Keratinocyte (primary cell): ENCODE data around the gene ADAMTSL1. TPM values are rescaled to one million over a fixed set of nuclear protein-coding genes. Genes with fewer than 3 reads are reported as not detected.
A peak's percentile ranks its signal among the peaks of the same experiment; 100 is the strongest.

Experiments
- DNase-seq: peaks from one replicate; pipeline ENCODE4 v3.0.0-alpha.2; 2011; ENCODE audit warnings: low read depth, missing footprints, low spot score
- FAIRE-seq: peaks from 2 replicates; lab custom pipeline; 2011; peaks lifted over from hg19 to GRCh38; lab: Jason Lieb, UNC
- H2AFZ ChIP-seq: 2 replicates; pipeline ENCODE4 v1.6.0; 2012; ENCODE audit warnings: low read length, control low read depth, inconsistent platforms; ENCODE audit not compliant: control insufficient read depth
- H3K27ac ChIP-seq: 2 replicates; pipeline ENCODE4 v1.5.1; 2011; ENCODE audit warnings: low read length; ENCODE audit not compliant: control insufficient read depth, insufficient read depth
- H3K27me3 ChIP-seq: 3 replicates; pipeline ENCODE4 v1.6.0; 2011; ENCODE audit warnings: low read length; ENCODE audit not compliant: control insufficient read depth, insufficient read depth; ENCODE audit errors: extremely low read depth
- H3K36me3 ChIP-seq, 2 experiments: 2 replicates in 1 of 2; 3 replicates in 1 of 2; pipeline ENCODE4 v1.5.1; 2011; ENCODE audit warnings: low read length in 2 of 2, mild to moderate bottlenecking in 1 of 2; ENCODE audit not compliant: control insufficient read depth in 2 of 2, insufficient read depth in 2 of 2; ENCODE audit errors: extremely low read depth in 1 of 2
- H3K4me1 ChIP-seq: 3 replicates; pipeline ENCODE4 v1.5.1; 2011; ENCODE audit warnings: low read length; ENCODE audit not compliant: control insufficient read depth, insufficient read depth; ENCODE audit errors: extremely low read depth
- H3K4me2 ChIP-seq: 3 replicates; pipeline ENCODE4 v1.6.0; 2011; ENCODE audit warnings: low read depth, low read length; ENCODE audit not compliant: control insufficient read depth, insufficient read depth; ENCODE audit errors: extremely low read depth
- H3K4me3 ChIP-seq, 3 experiments: fragments of 200-600 bp in 1 of 3; sonication (generic) in 1 of 3; 2 replicates in 2 of 3; 3 replicates in 1 of 3; pipeline ENCODE4 v1.5.1; 2011 to 2016; ENCODE audit warnings: low read length in 3 of 3, mild to moderate bottlenecking in 3 of 3, control low read depth in 2 of 3, inconsistent platforms in 1 of 3, low read depth in 1 of 3, mixed read lengths in 1 of 3, mixed run types in 1 of 3, moderate library complexity in 1 of 3; ENCODE audit not compliant: control insufficient read depth in 2 of 3, insufficient read depth in 2 of 3; ENCODE audit errors: extremely low read depth in 1 of 3
- H3K79me2 ChIP-seq: 2 replicates; pipeline ENCODE4 v1.6.0; 2012; ENCODE audit warnings: low read length; ENCODE audit not compliant: control insufficient read depth, insufficient read depth
- H3K9ac ChIP-seq: 3 replicates; pipeline ENCODE4 v1.6.0; 2011; ENCODE audit warnings: low read length; ENCODE audit not compliant: control insufficient read depth, insufficient read depth; ENCODE audit errors: extremely low read depth
- H3K9me1 ChIP-seq: 3 replicates; pipeline ENCODE4 v1.6.0; 2011; ENCODE audit warnings: low read length; ENCODE audit not compliant: control insufficient read depth, insufficient read depth; ENCODE audit errors: extremely low read depth
- H3K9me3 ChIP-seq: 2 replicates; pipeline ENCODE4 v1.5.1; 2012; ENCODE audit warnings: low read depth, low read length; ENCODE audit not compliant: control insufficient read depth
- H4K20me1 ChIP-seq: 3 replicates; pipeline ENCODE4 v1.6.0; 2011; ENCODE audit warnings: low read length; ENCODE audit not compliant: control insufficient read depth, insufficient read depth; ENCODE audit errors: extremely low read depth
- EZH2 ChIP-seq: IDR thresholded peaks from one replicate; pipeline ENCODE4 v1.6.1; 2012; ENCODE audit warnings: inconsistent platforms, mild to moderate bottlenecking, low read length, moderate library complexity
- dilution Hi-C: fragments of 300-500 bp; cut with MboI; formaldehyde crosslinking; loops from one replicate; pipeline ENCODE4 v1.7.0; 2020; ENCODE audit warnings: low sequenced_read_pairs; ENCODE audit not compliant: extremely low pct_ligation_motif_present
- polyA plus RNA-seq, 5 experiments: library from polyadenylated mRNA; depleted of rRNA in 3 of 5; stranded (reverse) in 3 of 5; stranded (forward) in 1 of 5; unstranded in 1 of 5; fragments of >200 nt; gene quantifications; 1 replicate in 1 of 5; 2 replicates in 3 of 5; 3 replicates in 1 of 5; pipeline versions ENCODE4 v1.2.1 to v1.2.3, GENCODE V29; 2011 to 2012; ENCODE audit warnings: missing spikeins in 2 of 5, low read depth in 1 of 5, low replicate concordance in 1 of 5
- TF ChIP-seq, protein P1 (sequence below), 3 experiments: IDR thresholded peaks in 1 of 3; conservative IDR thresholded peaks in 1 of 3; optimal IDR thresholded peaks in 1 of 3; 2 replicates in 2 of 3; 3 replicates in 1 of 3; pipeline versions ENCODE3 to v1.5.1; 2011; ENCODE audit warnings: low read length in 3 of 3, mild to moderate bottlenecking in 3 of 3, moderate library complexity in 2 of 3, control low read depth in 1 of 3, inconsistent platforms in 1 of 3; ENCODE audit not compliant: insufficient read depth in 2 of 3; ENCODE audit errors: extremely low read depth in 1 of 3

Gene ADAMTSL1
- polyA plus RNA-seq, 1 donor (not counting 4 experiments of a cell fraction or from before 2014, with no cell fraction given), result 1.1 TPM

DNA sequence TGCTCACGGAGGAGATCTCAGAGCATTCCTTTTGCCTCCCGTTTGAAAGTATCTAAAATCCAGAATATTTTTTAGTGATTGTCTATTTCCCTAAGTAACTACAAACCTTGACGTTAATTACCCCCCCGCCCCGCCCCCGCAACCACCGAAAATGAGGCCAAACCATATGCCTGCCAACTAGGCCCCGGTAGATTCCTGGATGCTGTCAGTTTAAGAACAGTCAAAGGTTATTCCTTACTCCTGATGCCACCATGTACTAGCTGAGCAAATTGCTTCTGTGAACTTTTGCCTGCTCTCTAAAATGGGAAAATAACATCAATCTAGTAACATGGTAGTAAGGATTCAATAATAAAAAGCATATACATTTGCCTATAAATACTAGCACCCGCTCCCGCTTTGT is 314.3 kb downstream of the ADAMTSL1 start:
- dilution Hi-C loops, result no loop called here
- DNase-seq (no peak), FAIRE-seq (no peak)
- H3K27ac ChIP-seq, result no peak overlapping the region
- H3K9ac ChIP-seq, result no peak overlapping the region
- no peaks in the 10 kb centered on the region for H4K20me1 ChIP-seq
- H3K9me1 ChIP-seq, result no peaks in the 10 kb centered on the region
- H3K4me3 ChIP-seq, result no peak overlapping the region
- no peaks in the 10 kb centered on the region for H3K9me3 ChIP-seq
- H3K4me1 ChIP-seq, result no peaks in the 10 kb centered on the region
- H3K79me2 ChIP-seq, result no peaks in the 10 kb centered on the region
- no peaks in the 10 kb centered on the region for H3K27me3 ChIP-seq
- H2AFZ ChIP-seq, result no peak overlapping the region
- no peaks in the 10 kb centered on the region for H3K36me3 ChIP-seq
- H3K4me2 ChIP-seq, result no peak overlapping the region
- TF ChIP-seq, protein P1, sequence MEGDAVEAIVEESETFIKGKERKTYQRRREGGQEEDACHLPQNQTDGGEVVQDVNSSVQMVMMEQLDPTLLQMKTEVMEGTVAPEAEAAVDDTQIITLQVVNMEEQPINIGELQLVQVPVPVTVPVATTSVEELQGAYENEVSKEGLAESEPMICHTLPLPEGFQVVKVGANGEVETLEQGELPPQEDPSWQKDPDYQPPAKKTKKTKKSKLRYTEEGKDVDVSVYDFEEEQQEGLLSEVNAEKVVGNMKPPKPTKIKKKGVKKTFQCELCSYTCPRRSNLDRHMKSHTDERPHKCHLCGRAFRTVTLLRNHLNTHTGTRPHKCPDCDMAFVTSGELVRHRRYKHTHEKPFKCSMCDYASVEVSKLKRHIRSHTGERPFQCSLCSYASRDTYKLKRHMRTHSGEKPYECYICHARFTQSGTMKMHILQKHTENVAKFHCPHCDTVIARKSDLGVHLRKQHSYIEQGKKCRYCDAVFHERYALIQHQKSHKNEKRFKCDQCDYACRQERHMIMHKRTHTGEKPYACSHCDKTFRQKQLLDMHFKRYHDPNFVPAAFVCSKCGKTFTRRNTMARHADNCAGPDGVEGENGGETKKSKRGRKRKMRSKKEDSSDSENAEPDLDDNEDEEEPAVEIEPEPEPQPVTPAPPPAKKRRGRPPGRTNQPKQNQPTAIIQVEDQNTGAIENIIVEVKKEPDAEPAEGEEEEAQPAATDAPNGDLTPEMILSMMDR (optimal IDR thresholded peaks at IDR 0.05 in 1 of 3, IDR thresholded peaks at IDR 0.05 in 1 of 3, conservative IDR thresholded peaks at IDR 0.05 in 1 of 3; ENCODE audit: extremely low read depth in 1 of 3, insufficient read depth in 2 of 3, low read length in 3 of 3), result no peak
- no peak for TF ChIP-seq EZH2

DNA sequence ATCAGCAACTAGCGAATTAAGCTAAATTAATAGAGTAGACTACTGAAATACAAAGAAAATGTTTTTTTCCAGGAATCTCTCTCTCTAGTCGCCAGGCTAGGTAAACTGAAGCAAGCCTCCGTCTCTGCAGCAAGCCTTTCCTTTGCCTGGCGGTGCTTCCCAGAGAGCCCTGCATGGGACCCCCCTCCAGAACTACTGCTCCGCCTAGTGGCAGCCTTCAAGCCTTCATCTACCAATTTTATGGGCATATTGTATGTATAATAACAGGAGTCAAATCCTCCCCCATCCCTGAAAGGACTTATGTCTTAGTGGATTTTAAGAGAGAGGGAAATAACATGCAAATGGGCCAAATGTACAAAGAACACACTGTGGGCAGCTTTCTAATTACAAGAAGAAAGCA is 317.1 kb downstream of the ADAMTSL1 start:
- no peak overlapping the region for H3K4me2 ChIP-seq
- H3K9me3 ChIP-seq, result no peaks in the 10 kb centered on the region
- H3K9me1 ChIP-seq, result no peaks in the 10 kb centered on the region
- H3K27me3 ChIP-seq, result no peaks in the 10 kb centered on the region
- no peaks in the 10 kb centered on the region for H3K79me2 ChIP-seq
- no peak overlapping the region for H3K9ac ChIP-seq
- H3K4me1 ChIP-seq, result no peaks in the 10 kb centered on the region
- H3K27ac ChIP-seq, result no peak overlapping the region
- H3K4me3 ChIP-seq, result no peak overlapping the region
- H2AFZ ChIP-seq, result no peak overlapping the region
- TF ChIP-seq EZH2, result no peak
- TF ChIP-seq, protein P1 (optimal IDR thresholded peaks at IDR 0.05 in 1 of 3, IDR thresholded peaks at IDR 0.05 in 1 of 3, conservative IDR thresholded peaks at IDR 0.05 in 1 of 3; ENCODE audit: extremely low read depth in 1 of 3, insufficient read depth in 2 of 3, low read length in 3 of 3), result peak in 2 of 3 experiments; percentile 25 to 27
- FAIRE-seq, result no peak
- no peak for DNase-seq
- H4K20me1 ChIP-seq, result no peaks in the 10 kb centered on the region
- no peaks in the 10 kb centered on the region for H3K36me3 ChIP-seq
- dilution Hi-C loops, result no loop called here
